Skeletal muscle satellite cell (primary cell): ENCODE measurements around the gene GATAD1.

Source experiments
- H3K27me3 ChIP-seq: 2 replicates; pipeline ENCODE4 v1.7.0; 2013; ENCODE audit warnings: low read length; ENCODE audit not compliant: control insufficient read depth, insufficient read depth
- H3K36me3 ChIP-seq: 2 replicates; pipeline ENCODE4 v1.7.0; 2013; ENCODE audit warnings: mild to moderate bottlenecking, control low read depth, low read length; ENCODE audit not compliant: insufficient read depth
- H3K4me1 ChIP-seq: 2 replicates; pipeline ENCODE4 v1.7.0; 2013; ENCODE audit warnings: low read length; ENCODE audit not compliant: control insufficient read depth, insufficient read depth
- H3K4me2 ChIP-seq: 2 replicates; pipeline ENCODE4 v1.7.0; 2013; ENCODE audit warnings: mild to moderate bottlenecking, low read length
- H3K4me3 ChIP-seq: 2 replicates; pipeline ENCODE4 v1.7.0; 2013; ENCODE audit warnings: low read length
- H3K9ac ChIP-seq: 2 replicates; pipeline ENCODE4 v1.7.0; 2013; ENCODE audit warnings: mild to moderate bottlenecking, low read depth, low read length, moderate library complexity
- H3K9me3 ChIP-seq: replicated peaks from 2 replicates; pipeline ENCODE4 v1.7.0; 2013; ENCODE audit warnings: mild to moderate bottlenecking, control low read depth, low read length

The GATAD1 gene

DNA sequence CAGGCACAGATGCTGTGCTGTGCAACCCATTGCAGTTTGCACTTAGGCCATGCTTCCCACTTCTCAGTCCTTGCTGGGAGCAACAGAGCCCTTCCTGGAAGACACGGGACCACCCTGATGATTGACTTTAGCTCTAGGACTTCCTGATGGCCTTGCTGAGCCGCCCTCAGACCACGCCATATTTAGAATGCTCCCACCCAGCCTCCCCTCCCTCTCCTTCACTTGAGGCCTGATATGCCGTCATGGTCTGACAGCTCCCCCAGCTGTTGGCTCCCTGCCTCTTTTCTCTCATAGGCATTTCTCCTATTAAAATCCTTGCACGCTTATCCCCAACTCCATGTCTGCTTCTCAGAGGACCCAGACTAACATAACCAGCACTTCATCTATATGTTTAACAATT is 29.4 kb upstream of the GATAD1 start:
- Histone ChIP-seq H3K4me1 (no peaks in the 10 kb centered on the region), H3K4me2 (no peak overlapping the region), H3K9ac (no peak overlapping the region), H3K36me3 (no peaks in the 10 kb centered on the region), H3K4me3 (no peak overlapping the region), H3K27me3 (peaks cover 15% of the 10 kb centered on the region), H3K9me3 (no peaks in the 10 kb centered on the region)

DNA sequence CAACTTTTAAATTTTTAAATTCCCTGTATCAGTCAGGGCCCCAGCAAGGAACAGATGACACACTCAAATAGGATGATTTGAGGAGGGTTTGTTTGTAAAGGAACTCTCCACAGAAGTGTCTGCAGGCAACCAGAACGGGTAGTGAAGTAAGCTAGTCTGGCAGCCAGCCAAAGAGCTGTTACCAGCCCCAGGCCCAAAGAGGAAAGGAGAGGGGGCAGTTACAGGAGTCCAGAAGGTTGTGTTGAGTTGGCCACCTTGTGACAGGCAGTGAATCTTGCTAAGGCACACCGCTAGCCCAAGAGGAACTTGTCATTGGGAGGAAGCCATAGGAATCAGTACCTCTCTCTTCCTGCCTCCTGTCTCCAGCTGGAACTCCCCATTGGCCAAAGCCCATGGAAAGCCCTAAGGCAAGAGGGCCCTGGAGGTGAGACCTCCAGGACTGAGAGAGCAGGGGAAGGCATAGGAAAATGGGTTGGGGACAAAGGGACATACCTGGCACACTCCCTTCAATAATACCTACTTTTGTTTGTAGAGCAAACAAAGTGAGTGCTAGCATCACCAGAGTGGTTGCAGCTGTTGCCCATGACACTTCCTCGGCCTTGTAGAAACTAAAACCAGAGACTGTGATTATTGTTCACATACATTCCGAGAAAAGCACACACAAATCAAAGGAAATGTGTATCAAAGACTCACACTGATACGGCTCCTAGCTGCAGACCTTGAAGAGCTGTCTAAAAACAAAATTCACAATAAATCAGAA is 25.4 kb upstream of the GATAD1 start:
- Histone ChIP-seq H3K27me3 (peaks cover 5% of the 10 kb centered on the region), H3K4me3 (no peak overlapping the region), H3K36me3 (no peaks in the 10 kb centered on the region), H3K4me2 (no peak overlapping the region), H3K9me3 (no peaks in the 10 kb centered on the region), H3K4me1 (no peaks in the 10 kb centered on the region), H3K9ac (no peak overlapping the region)

GRCh38 chr7:92422926-92423325 is 24.4 kb upstream of the GATAD1 start:
- Histone ChIP-seq H3K9me3 (no peaks in the 10 kb centered on the region), H3K27me3 (peaks cover 5% of the 10 kb centered on the region), H3K9ac (no peak overlapping the region), H3K4me2 (no peak overlapping the region), H3K36me3 (no peaks in the 10 kb centered on the region), H3K4me1 (no peaks in the 10 kb centered on the region), H3K4me3 (no peak overlapping the region)

- H3K9me3 ChIP-seq = no peaks in the 10 kb centered on the region
- no peaks in the 10 kb centered on the region for H3K4me1 ChIP-seq
- no peak overlapping the region for H3K4me3 ChIP-seq
- peak overlapping the region; percentile 98 for H3K4me2 ChIP-seq
- no peak overlapping the region for H3K9ac ChIP-seq
- H3K27me3 ChIP-seq = peaks cover 5% of the 10 kb centered on the region
- no peaks in the 10 kb centered on the region for H3K36me3 ChIP-seq
Observed at GRCh38 chr7:92423710-92424131, 23.6 kb upstream of the GATAD1 start.

DNA sequence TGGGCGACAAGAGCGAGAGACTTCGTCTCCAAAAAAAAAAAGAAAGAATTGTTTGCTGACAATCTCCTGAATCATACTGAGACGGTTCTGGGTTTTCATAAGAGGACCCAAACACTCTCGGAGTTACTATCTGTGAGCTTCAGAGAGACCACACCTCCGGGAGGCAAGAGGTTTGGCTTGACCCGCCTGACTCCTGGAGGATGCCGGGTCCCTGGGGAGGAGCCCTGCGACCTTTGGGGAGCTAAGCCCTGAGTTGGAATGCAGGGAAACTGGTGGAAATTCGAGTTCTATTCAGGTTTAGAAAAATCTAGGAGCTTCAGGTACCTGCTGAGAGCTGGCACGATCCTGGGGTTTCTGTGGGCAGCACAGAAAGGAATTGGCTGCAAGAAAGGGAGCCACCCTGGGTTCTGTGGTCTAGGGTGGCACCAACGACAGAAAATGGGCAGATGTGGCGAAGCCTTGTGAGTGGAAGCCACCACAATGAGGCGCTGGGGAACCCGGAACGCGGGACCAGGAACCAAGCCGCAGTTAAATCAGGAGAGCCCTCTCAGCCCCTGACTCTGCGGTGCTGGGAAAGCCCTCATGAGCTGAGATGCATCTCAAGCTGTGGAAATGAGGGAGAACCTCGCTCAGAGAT is 21.9 kb upstream of the GATAD1 start:
- no peaks in the 10 kb centered on the region for H3K36me3 ChIP-seq
- peaks cover 5% of the 10 kb centered on the region for H3K27me3 ChIP-seq
- H3K9me3 ChIP-seq = no peaks in the 10 kb centered on the region
- no peak overlapping the region for H3K4me2 ChIP-seq
- no peaks in the 10 kb centered on the region for H3K4me1 ChIP-seq
- no peak overlapping the region for H3K4me3 ChIP-seq
- H3K9ac ChIP-seq = no peak overlapping the region

DNA sequence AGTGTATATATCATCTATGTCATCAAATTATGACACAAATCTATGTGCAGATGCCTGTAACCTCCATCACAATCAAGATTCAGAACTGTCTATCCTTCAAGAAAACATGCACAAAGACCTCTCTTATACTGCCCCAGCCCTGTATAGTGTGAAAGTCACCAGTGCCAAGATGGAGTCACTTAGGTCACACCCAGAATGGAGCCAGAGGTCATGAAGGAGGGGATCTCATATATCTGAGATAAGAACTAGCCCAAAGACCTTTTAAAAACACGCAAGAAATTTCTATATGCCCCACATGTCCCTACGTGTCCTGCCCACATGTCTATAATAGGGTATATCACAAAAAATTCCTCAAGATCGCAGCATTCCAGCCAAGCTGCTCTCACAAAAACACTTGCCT is 20.1 kb upstream of the GATAD1 start:
- H3K4me2 ChIP-seq = no peak overlapping the region
- no peak overlapping the region for H3K9ac ChIP-seq
- H3K27me3 ChIP-seq = peaks cover 5% of the 10 kb centered on the region
- H3K4me3 ChIP-seq = no peak overlapping the region
- no peaks in the 10 kb centered on the region for H3K36me3 ChIP-seq
- H3K9me3 ChIP-seq = no peaks in the 10 kb centered on the region
- H3K4me1 ChIP-seq = no peaks in the 10 kb centered on the region

GRCh38 chr7:92432299-92432946 is 14.9 kb upstream of the GATAD1 start:
- Histone ChIP-seq H3K27me3 (peaks cover 7% of the 10 kb centered on the region), H3K4me1 (no peaks in the 10 kb centered on the region), H3K4me3 (no peak overlapping the region), H3K36me3 (no peaks in the 10 kb centered on the region), H3K4me2 (no peak overlapping the region), H3K9me3 (no peaks in the 10 kb centered on the region), H3K9ac (no peak overlapping the region)

DNA sequence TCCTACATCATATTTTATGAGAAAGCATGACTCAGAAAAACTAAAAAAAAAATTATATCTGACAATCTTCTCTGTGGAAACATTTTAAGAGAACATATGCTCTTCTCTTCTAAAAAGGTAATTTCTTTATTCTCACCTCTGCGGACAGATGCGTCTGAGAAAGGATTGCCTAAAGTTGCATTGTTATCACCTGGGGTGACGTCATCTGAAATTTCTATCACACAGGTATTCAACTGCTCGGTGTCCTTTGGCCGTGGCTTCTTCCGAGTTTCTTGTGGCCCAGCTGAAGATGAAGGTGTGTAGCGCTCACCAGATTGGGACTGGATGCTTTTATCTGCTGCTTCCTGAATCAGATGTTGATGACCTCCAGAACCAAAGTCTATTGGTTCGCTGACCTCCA is 14.3 kb upstream of the GATAD1 start:
- H3K4me1 ChIP-seq = no peaks in the 10 kb centered on the region
- no peaks in the 10 kb centered on the region for H3K36me3 ChIP-seq
- no peak overlapping the region for H3K9ac ChIP-seq
- no peak overlapping the region for H3K4me2 ChIP-seq
- H3K9me3 ChIP-seq = no peaks in the 10 kb centered on the region
- H3K27me3 ChIP-seq = peaks cover 8% of the 10 kb centered on the region
- no peak overlapping the region for H3K4me3 ChIP-seq

- Histone ChIP-seq H3K36me3 (no peaks in the 10 kb centered on the region), H3K27me3 (peaks cover 24% of the 10 kb centered on the region), H3K9me3 (no peaks in the 10 kb centered on the region), H3K4me1 (no peaks in the 10 kb centered on the region), H3K4me3 (no peak overlapping the region), H3K4me2 (no peak overlapping the region), H3K9ac (no peak overlapping the region)
Observed at GRCh38 chr7:92435542-92435941, 11.7 kb upstream of the GATAD1 start.

GRCh38 chr7:92436612-92437445 is 10.5 kb upstream of the GATAD1 start:
- no peak overlapping the region for H3K4me2 ChIP-seq
- H3K4me3 ChIP-seq = no peak overlapping the region
- H3K4me1 ChIP-seq = no peaks in the 10 kb centered on the region
- H3K27me3 ChIP-seq = peaks cover 35% of the 10 kb centered on the region
- no peaks in the 10 kb centered on the region for H3K36me3 ChIP-seq
- H3K9ac ChIP-seq = no peak overlapping the region
- no peaks in the 10 kb centered on the region for H3K9me3 ChIP-seq

DNA sequence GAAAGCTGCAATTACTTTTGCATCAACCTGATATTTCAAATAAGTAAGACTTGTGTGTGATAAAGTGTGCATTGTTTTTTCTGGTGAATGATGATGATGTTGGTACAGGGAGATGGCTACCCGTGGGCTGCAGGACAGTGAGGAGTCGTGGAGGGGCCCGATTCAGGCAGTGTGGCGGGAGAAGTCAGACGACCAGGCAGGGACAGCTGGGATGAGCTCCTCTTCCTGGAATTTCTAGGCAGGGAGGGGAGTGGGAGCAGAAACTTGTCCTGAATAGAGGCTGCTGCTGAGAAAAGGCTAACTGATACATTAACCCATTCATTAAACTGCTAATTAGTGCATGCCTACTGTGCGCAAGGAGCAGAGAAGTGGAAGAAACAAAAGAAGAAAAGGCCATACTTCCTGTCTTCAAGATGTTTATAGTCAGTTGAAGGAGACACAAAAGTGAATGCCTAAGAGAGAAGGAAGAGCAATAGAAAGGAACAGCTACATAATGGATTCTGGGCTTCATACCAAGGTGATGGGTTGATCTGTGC is 9.3 kb upstream of the GATAD1 start:
- no peaks in the 10 kb centered on the region for H3K4me1 ChIP-seq
- no peaks in the 10 kb centered on the region for H3K36me3 ChIP-seq
- H3K9me3 ChIP-seq = no peaks in the 10 kb centered on the region
- H3K9ac ChIP-seq = no peak overlapping the region
- peaks cover 39% of the 10 kb centered on the region for H3K27me3 ChIP-seq
- H3K4me2 ChIP-seq = no peak overlapping the region
- no peak overlapping the region for H3K4me3 ChIP-seq
